Brain microvascular endothelial cell (primary cell): ENCODE measurements around the gene UGP2.

Experiments used
- DNase-seq: peaks from one replicate; pipeline ENCODE4 v3.0.0-alpha.2; 2020
- H3K27ac ChIP-seq: fragments of 250-450 bp; sonication (Bioruptor Pico); 2 replicates; pipeline ENCODE4 v1.5.1; 2020; ENCODE audit warnings: mild to moderate bottlenecking, moderate library complexity
- H3K27me3 ChIP-seq: fragments of 250-450 bp; sonication (Bioruptor Pico); replicated peaks from 2 replicates; pipeline ENCODE4 v1.5.1; 2020; ENCODE audit warnings: mild to moderate bottlenecking
- H3K36me3 ChIP-seq: fragments of 250-450 bp; sonication (Bioruptor Pico); replicated peaks from 2 replicates; pipeline ENCODE4 v1.5.1; 2020; ENCODE audit warnings: mild to moderate bottlenecking
- H3K4me3 ChIP-seq: 2 replicates; pipeline ENCODE4 v1.5.1; 2011; ENCODE audit warnings: low read depth, mild to moderate bottlenecking, control low read depth, low read length, moderate library complexity
- in situ Hi-C: cut with HindIII; loops from 2 replicates; pipeline ENCODE4 v1.10.0; 2017; ENCODE audit warnings: low sequenced_read_pairs, low pct_ligation_motif_present
- TF ChIP-seq, protein P1 (sequence below): IDR thresholded peaks from 2 replicates; pipeline ENCODE4 v1.5.1; 2011; ENCODE audit warnings: low read depth, mild to moderate bottlenecking, moderate library complexity, low read length, control low read depth, inconsistent platforms; ENCODE audit errors: missing control alignments

UGP2 gene

DNA sequence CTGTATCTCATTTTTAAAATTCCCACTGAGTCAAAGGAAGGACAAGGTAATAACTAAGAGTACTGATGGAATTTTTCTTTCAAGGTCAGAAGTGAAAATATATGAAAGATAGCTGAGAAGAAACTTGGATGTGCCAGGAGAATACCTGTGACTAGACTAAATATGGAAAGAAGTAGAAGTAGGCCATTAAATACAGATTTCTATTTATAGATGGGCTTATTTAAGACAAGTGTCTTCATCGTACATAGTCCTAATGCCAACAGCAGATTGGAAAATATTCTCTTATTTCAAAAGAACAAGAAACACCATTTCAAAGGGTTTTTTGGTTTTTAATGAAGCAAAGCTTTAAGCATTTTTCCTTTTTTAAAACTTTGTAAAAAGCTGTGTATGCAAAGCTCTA lies 22.0 kb downstream of the UGP2 start:
- H3K36me3 ChIP-seq: peaks cover 28% of the 10 kb centered on the region
- H3K4me3 ChIP-seq: no peak overlapping the region
- no peak for DNase-seq
- TF ChIP-seq, protein P1, sequence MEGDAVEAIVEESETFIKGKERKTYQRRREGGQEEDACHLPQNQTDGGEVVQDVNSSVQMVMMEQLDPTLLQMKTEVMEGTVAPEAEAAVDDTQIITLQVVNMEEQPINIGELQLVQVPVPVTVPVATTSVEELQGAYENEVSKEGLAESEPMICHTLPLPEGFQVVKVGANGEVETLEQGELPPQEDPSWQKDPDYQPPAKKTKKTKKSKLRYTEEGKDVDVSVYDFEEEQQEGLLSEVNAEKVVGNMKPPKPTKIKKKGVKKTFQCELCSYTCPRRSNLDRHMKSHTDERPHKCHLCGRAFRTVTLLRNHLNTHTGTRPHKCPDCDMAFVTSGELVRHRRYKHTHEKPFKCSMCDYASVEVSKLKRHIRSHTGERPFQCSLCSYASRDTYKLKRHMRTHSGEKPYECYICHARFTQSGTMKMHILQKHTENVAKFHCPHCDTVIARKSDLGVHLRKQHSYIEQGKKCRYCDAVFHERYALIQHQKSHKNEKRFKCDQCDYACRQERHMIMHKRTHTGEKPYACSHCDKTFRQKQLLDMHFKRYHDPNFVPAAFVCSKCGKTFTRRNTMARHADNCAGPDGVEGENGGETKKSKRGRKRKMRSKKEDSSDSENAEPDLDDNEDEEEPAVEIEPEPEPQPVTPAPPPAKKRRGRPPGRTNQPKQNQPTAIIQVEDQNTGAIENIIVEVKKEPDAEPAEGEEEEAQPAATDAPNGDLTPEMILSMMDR: no peak
- H3K27ac ChIP-seq: no peak overlapping the region
- H3K27me3 ChIP-seq: no peaks in the 10 kb centered on the region
- in situ Hi-C loops: no loop called here

DNA sequence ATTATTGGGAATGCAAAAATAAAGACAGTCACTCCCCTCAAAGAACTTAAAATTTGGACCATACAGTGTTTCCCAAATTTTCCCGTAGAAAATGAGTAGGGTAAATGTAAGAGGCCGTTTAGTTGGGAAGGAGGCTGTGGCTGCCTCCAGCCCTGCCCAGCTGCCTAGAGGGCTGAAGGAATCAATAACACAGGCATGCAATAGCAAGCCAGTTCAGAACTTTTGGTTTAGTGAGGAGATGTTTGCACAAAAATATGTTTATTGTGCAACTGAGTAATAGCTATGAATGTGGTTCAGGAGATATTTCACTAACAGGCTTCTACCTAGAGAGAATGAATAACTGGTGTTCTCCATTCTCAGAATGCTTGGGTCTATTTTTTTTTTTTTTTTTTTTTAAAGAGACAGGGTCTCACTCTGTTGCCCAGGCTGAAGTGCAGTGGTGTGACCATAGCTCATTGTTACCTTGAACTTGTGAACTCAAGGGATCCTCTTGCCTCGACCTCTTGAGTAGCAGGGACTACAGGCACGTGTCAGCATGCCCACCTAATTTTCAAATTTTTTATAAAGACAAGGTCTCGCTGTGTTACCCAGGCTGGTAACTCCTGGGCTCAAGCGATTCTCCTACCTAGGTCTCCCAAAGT lies 23.6 kb downstream of the UGP2 start:
- no peak overlapping the region for H3K4me3 ChIP-seq
- H3K27ac ChIP-seq: no peak overlapping the region
- in situ Hi-C loops: no loop called here
- H3K27me3 ChIP-seq: no peaks in the 10 kb centered on the region
- TF ChIP-seq, protein P1: no peak
- DNase-seq: no peak
- H3K36me3 ChIP-seq: peaks cover 18% of the 10 kb centered on the region

- Histone ChIP-seq H3K4me3 (no peak overlapping the region), H3K27me3 (no peaks in the 10 kb centered on the region), H3K27ac (no peak overlapping the region), H3K36me3 (peaks cover 16% of the 10 kb centered on the region)
- TF ChIP-seq, protein P1: no peak
- no peak for DNase-seq
- in situ Hi-C loops: no loop called here
Observed at GRCh38 chr2:63866009-63866709, 24.5 kb downstream of the UGP2 start.

- in situ Hi-C loops: no loop called here
- no peak for DNase-seq
- no peak overlapping the region for H3K27ac ChIP-seq
- H3K36me3 ChIP-seq: peaks cover 10% of the 10 kb centered on the region
- no peaks in the 10 kb centered on the region for H3K27me3 ChIP-seq
- H3K4me3 ChIP-seq: no peak overlapping the region
- TF ChIP-seq, protein P1: no peak
Observed at GRCh38 chr2:63870679-63871078, 29.0 kb downstream of the UGP2 start.

DNA sequence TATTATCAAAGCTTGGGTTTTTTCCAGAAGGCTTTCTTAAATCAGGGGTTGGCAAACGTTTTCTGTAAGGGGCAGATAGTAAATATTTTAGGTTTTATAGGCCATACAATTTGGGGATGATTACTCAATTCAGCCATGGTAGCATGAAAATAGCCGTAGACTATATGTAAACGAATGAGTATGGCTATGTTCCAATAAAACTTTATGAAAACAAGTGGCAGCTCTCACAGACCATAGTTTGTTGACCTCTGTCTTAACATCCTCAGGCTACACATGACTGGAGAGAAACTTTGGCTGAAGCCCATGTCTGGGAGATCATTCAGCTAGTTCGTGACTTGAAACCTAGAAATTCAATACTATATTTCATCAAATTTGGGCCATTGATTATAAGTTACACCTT lies 30.2 kb downstream of the UGP2 start:
- no peak overlapping the region for H3K27ac ChIP-seq
- DNase-seq: no peak
- H3K36me3 ChIP-seq: peaks cover 10% of the 10 kb centered on the region
- no peaks in the 10 kb centered on the region for H3K27me3 ChIP-seq
- in situ Hi-C loops: no loop called here
- H3K4me3 ChIP-seq: no peak overlapping the region
- TF ChIP-seq, protein P1: no peak
